SIG-M5 treated with dmso at 0.1 percent for 504 hours (cell line): ENCODE data around the gene QKI.
"Not testable (repeated sequence)": the region's sequence is repeated elsewhere in the genome, so short reads cannot be mapped to it uniquely, and the experiment has no call there.

ENCODE experiments used
- DNase-seq: peaks from one replicate; lab custom pipeline; 2025; ENCODE audit not compliant: unreplicated experiment; lab: John Stamatoyannopoulos, UW

QKI gene

GRCh38 chr6:163438298-163438939 lies 23.9 kb downstream of the QKI start:
- DNase-seq = no peak

DNA sequence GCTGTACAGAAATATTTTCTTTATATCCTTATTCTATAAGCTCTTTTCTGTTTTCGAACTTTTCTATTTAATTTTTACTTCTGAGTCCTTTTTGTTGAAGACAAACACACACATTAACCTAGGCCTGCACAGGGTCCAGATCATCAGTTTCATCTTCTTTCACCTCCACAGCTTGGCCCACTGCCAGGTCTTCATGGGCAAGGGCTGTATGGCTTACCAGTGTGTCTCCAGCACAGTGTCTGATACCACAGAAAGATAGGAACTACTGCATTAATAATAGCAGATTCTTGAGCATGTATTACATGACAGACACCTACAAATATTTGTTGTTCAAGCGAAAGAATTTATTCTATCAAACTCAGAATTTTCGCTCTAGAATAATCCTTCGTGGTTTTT lies 24.4 kb downstream of the QKI start:
- no peak for DNase-seq

GRCh38 chr6:163439390-163439789 lies 24.9 kb downstream of the QKI start:
- not testable (repeated sequence) for DNase-seq

GRCh38 chr6:163439997-163440396 lies 25.5 kb downstream of the QKI start:
- no peak for DNase-seq

DNA sequence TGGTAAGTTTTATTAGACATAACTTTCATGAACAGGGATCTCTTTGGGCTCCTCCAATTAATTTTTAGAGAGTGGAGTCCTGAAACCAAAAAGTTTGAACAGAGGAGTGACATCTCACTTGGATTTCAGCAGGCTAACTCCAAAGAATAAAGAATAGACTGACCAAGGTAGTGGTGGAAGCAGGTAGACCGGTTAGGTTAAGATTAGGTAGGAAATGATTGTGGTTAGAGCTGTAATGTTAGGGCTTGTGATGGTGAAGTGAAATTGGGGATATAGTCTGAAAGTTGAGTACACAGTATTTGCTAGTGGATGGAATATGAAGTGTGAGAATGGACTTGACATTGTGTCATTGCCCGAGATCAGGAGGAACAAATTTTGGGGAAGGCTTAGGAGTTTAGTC lies 27.8 kb downstream of the QKI start:
- no peak for DNase-seq

DNA sequence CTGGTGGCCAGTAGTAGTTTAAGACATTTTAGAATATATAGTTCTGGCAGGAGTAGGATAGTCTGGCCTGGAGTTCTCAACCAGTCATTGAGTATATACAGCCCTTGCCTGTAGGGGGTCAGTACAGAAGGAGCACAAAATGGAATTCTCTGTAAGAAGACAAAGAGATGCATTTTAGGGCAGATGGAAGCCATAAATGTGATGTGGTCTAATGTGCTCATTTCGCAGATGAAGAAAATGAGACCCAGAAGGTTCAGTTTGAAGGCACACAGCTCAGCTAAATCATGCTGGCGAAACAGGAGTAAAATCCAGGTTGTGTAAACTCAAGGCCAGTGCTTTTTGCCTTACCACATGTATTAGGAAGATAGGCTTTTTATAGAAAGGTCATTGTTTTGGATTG lies 29.6 kb downstream of the QKI start:
- no peak for DNase-seq

DNA sequence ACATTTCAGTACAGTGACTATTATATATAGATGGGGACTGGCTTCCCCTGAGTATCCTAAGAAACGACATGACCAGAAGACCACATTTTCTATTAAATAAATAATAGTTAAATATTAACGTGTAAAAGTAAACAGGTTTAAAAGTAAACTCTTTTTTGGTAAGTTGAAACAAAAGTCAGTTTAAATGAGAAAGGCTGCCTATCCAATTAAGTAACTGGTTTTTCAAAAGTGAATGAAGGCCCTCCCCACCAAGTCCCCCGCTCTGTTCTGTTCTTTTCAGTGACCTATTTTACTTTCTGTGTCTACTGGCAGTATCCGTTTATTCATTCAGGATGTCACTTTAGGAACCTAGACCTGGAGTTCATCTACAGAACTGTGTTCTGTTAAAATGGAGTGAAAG lies 32.0 kb downstream of the QKI start:
- DNase-seq = no peak

DNA sequence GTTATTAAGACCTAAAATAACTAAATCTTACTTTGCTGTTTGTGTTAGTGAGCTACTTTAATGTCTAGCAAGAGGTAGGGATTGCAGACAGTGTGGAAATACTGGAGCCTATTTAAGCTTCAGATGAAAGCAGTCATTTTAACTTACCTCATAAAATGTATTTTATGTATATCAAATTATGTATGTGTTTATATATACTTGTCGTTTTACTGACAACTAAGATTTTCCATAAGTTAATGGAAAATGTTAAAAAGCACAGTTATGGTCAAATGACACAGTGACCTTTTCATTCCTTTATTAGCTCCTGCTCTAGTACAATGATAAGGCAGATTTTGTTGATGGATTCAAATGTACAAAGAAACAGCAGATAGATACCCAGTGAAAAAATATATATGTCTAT lies 34.6 kb downstream of the QKI start:
- DNase-seq = no peak

- no peak for DNase-seq
These were observed 39.9 kb downstream of the QKI start for GRCh38 chr6:163454425-163454824.

DNA sequence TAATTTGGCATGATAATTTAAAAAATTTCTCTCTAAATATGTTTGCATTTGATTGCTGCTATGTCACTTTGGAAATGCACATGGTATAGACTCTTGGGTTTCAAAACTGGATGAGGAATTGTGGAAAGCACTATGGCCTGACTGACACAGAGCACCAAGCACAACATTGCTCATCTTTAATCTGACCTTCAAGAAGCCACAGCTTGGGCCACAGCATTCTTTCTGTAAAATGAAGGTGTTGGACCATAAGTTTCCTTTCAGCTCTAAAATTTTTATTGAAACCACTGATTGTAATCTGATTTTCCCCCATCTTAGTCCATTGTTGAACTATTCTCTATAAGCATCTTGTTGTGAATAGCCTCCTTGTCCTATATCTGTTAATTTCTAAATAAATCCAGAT lies 41.0 kb downstream of the QKI start:
- no peak for DNase-seq

GRCh38 chr6:163457637-163458561 lies 43.4 kb downstream of the QKI start:
- DNase-seq = peak; percentile 44

- no peak for DNase-seq
These were observed 44.5 kb downstream of the QKI start for GRCh38 chr6:163459007-163459406.

GRCh38 chr6:163459536-163459935 lies 45.0 kb downstream of the QKI start:
- DNase-seq = no peak

DNA sequence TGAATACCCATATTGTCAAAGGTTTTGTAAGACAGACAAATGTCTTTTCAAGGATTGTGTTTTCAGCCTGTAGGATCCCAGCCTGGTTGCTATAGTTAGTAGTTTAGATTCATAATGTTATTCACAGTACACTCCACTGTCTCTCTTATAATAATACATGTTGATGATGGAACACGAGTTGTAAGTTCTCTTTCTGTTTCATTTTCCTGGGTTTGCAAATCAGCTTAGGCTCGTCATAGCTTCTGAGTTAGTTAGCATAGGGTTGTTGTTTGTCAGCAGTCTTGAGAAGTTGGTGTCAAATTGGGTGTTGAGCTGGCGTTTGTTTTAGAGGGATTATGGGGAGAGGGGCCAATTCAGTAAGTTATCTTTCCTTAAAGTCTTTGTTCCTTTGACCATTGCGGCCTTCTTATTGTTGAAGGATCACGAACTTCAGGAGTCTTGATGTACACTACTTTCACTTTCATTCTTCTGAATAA lies 45.8 kb downstream of the QKI start:
- DNase-seq = no peak

GRCh38 chr6:163461696-163462095 lies 47.2 kb downstream of the QKI start:
- DNase-seq = no peak

- no peak for DNase-seq
These were observed 48.7 kb downstream of the QKI start for GRCh38 chr6:163463180-163463579.

DNA sequence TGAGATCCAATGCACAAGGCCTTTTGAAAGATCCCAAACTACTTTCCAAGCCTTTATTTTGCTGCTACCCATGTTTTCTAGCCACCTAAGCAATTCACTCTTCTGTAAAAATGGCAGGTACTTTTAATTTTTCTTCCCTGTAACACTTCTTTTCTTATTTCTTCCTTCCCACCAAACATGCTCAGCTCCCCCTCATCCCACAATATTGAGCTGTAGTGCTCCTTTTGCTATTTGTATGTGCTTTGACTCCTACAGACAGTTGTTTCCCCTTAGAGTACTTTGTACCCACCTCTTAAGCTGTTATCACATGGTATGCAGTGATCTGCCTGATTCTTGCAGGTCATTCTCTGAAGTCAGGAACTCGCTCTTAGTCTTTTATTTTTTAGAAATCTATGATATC lies 49.3 kb downstream of the QKI start:
- DNase-seq = no peak

GRCh38 chr6:163466839-163467390 lies 52.4 kb downstream of the QKI start:
- no peak for DNase-seq

GRCh38 chr6:163468738-163469137 lies 54.2 kb downstream of the QKI start:
- DNase-seq = no peak

GRCh38 chr6:163469459-163469985 lies 55.0 kb downstream of the QKI start:
- DNase-seq = no peak

DNA sequence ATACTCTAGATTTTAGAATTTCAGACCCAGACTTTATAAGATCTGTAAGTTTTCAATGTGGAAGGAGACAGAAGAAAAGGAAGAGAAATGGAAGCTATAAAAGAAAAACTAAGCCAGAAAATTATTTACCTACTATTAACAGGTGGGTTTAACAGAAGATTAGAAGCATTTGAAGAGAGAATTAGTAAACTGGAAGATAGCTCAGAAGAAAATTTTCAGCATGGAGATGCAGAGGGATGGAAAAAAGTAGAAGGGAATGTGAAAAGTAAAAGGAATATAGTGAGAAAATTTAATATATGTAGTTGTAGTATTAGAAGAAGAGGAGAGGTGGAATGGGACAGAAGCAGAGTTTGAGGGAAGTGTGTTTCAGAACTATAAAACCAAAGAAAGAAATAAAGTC lies 56.1 kb downstream of the QKI start:
- DNase-seq = no peak

DNA sequence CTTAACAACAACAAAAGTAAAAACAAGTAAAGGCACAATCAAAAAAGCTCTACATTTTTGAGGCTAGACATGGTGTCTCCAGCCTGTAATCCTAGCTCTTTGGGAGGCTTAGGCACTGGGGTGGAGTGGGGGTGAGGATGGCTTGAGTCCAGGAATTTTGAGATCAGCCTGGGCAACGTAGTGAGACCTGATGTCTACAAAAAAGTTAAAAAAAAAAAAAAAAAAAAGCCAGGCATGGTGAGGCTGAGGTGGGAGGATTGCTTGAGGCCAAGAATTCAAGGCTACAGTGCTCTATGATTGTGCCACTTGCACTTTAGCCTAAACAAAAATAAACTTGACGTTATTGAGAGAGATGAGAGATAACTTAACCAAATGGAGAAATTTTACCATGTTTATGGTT lies 60.1 kb downstream of the QKI start:
- no peak for DNase-seq
